Panc1 (cell line): Measurements from ENCODE around the gene SEC22A. TPM values are rescaled to one million over a fixed set of nuclear protein-coding genes. Genes with fewer than 3 reads are reported as not detected.

Source experiments
- ATAC-seq: fragments of 200-7000 bp; cut with Tn5 transposase; 2 replicates; pipeline ENCODE4 v1.9.1; 2020; ENCODE audit warnings: mild to moderate bottlenecking, moderate library complexity
- BruUV-seq: library from RNA; stranded (reverse); fragments of 400-500 nt; replicated peaks from 2 replicates; lab custom pipeline; 2021; lab: Mats Ljungman, UMichigan
- CTCF ChIA-PET: fragments of 300-600 bp; sonication (Branson Sonifier 250); formaldehyde crosslinking; loops from one replicate; lab custom pipeline; 2022; ENCODE audit warnings: antibody characterized with exemption; lab: Charles Lee
- POLR2A ChIA-PET: fragments of 300-600 bp; sonication (Branson Sonifier 250); formaldehyde crosslinking; loops from one replicate; lab custom pipeline; 2022; ENCODE audit warnings: antibody characterized with exemption; lab: Charles Lee
- DNase-seq: peaks from one replicate; pipeline ENCODE4 v3.0.0-alpha.2; 2010; ENCODE audit warnings: low read depth, low spot score
- H3K27ac ChIP-seq: 2 replicates; pipeline ENCODE4 v1.5.1; 2011; ENCODE audit warnings: mild to moderate bottlenecking, low read length, inconsistent platforms
- H3K27me3 ChIP-seq: fragments of 200-500 bp; sonication (Bioruptor generic); 2 replicates; pipeline ENCODE4 v1.6.0; 2014; ENCODE audit warnings: low read length, inconsistent platforms; ENCODE audit not compliant: control insufficient read depth, insufficient read depth
- H3K36me3 ChIP-seq: fragments of 200-500 bp; sonication (Bioruptor generic); 2 replicates; pipeline ENCODE4 v1.5.1; 2014; ENCODE audit warnings: inconsistent platforms, mild to moderate bottlenecking, low read length, moderate library complexity; ENCODE audit not compliant: control insufficient read depth, insufficient read depth
- H3K4me1 ChIP-seq: 2 replicates; pipeline ENCODE4 v1.5.1; 2011; ENCODE audit warnings: inconsistent platforms, mild to moderate bottlenecking, low read length, moderate library complexity; ENCODE audit not compliant: control insufficient read depth, insufficient read depth
- H3K4me3 ChIP-seq, 2 experiments: 2 replicates each; pipeline ENCODE4 v1.5.1; 2011 to 2012; ENCODE audit warnings: low read depth in 2 of 2, low read length in 2 of 2, mild to moderate bottlenecking in 2 of 2, inconsistent platforms in 1 of 2, moderate library complexity in 1 of 2
- H3K9me3 ChIP-seq: fragments of 200-500 bp; sonication (Bioruptor generic); 2 replicates; pipeline ENCODE4 v1.5.1; 2014; ENCODE audit warnings: low read depth, mild to moderate bottlenecking, inconsistent platforms, low read length, moderate library complexity; ENCODE audit not compliant: control insufficient read depth, insufficient read depth
- POLR2AphosphoS5 ChIP-seq: IDR thresholded peaks from 2 replicates; pipeline ENCODE4 v1.6.1; 2012; ENCODE audit warnings: mild to moderate bottlenecking, low read depth, low read length, moderate library complexity
- SIN3A ChIP-seq: IDR thresholded peaks from 2 replicates; pipeline ENCODE4 v1.6.1; 2012; ENCODE audit warnings: low read depth, mild to moderate bottlenecking, low read length, moderate library complexity, borderline replicate concordance; ENCODE audit not compliant: insufficient read depth
- TCF7L2 ChIP-seq: IDR thresholded peaks from 2 replicates; pipeline ENCODE4 v1.6.1; 2011; ENCODE audit warnings: mild to moderate bottlenecking, low read depth, low read length, inconsistent platforms
- in situ Hi-C: cut with HindIII; loops from 2 replicates; pipeline ENCODE4 v1.10.0; 2016; ENCODE audit warnings: low sequenced_read_pairs, low pct_unique_long_range_greater_than_20kb
- intact Hi-C: fragments of 100-400 bp; cut with micrococcal nuclease; formaldehyde crosslinking; loops from one replicate; pipeline ENCODE4 v1.10.0; 2022; ENCODE audit not compliant: unreplicated experiment
- total RNA-seq: library from RNA; stranded (reverse); gene quantifications from one replicate; pipeline ENCODE4 v1.2.1, GENCODE V29; 2021; ENCODE audit not compliant: unreplicated experiment
- TF ChIP-seq, protein P1 (sequence below): fragments of 450-650 bp; IDR thresholded peaks from 2 replicates; pipeline ENCODE4 v1.5.1; 2017; ENCODE audit warnings: mild to moderate bottlenecking
- TF ChIP-seq, protein P2 (sequence below), 2 experiments: IDR thresholded peaks; 2 replicates each; pipeline ENCODE4 v1.6.1; 2011 to 2012; ENCODE audit warnings: low read depth in 2 of 2, control low read depth in 1 of 2, low read length in 1 of 2, mild to moderate bottlenecking in 1 of 2, moderate library complexity in 1 of 2; ENCODE audit not compliant: insufficient read depth in 1 of 2

Gene SEC22A
- total RNA-seq, 1 experiment from 2014 or later: 22.7 TPM

DNA sequence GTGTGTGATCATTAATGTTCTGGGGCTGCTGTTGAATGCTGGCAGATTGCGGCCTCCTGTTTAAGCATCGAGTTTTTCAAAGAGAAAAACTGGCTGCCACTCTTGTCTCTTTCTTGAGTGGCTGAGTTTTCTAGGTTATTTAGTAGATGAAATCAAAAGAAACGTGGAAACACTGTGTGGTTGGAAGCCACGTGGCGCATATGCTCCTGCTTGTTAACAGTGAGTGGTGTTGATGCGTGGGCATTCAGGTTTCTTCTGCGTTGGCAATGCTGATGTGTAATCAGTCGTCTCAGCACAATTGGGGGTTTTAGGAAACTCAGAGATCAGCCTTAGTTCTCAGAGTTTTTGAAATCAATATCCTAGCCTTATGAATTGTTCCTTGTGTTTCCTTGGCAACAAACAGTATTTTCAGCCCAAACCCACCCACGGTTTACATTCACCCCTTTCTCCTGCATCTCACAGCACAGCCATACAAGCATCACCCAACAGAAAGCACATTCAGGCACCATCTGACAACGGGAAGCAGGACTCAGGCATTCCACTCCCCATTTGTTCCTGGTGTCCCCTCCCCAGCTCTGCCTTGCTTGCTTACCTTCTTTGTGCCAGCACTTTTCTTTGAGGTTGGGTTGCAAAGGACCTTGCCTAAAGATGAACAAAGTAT is 74.7 kb downstream of the SEC22A start:
- no peak overlapping the region for H3K4me3 ChIP-seq
- no peaks in the 10 kb centered on the region for H3K9me3 ChIP-seq
- no peak for DNase-seq
- H3K36me3 ChIP-seq: no peaks in the 10 kb centered on the region
- ChIA-PET POLR2A (no interaction called here), CTCF (no interaction called here)
- H3K27ac ChIP-seq: no peak overlapping the region
- no peaks in the 10 kb centered on the region for H3K4me1 ChIP-seq
- in situ Hi-C loops (no loop called here), intact Hi-C loops (no loop called here)
- no peaks in the 10 kb centered on the region for H3K27me3 ChIP-seq
- TF ChIP-seq TCF7L2: no peak
- TF ChIP-seq, protein P1, sequence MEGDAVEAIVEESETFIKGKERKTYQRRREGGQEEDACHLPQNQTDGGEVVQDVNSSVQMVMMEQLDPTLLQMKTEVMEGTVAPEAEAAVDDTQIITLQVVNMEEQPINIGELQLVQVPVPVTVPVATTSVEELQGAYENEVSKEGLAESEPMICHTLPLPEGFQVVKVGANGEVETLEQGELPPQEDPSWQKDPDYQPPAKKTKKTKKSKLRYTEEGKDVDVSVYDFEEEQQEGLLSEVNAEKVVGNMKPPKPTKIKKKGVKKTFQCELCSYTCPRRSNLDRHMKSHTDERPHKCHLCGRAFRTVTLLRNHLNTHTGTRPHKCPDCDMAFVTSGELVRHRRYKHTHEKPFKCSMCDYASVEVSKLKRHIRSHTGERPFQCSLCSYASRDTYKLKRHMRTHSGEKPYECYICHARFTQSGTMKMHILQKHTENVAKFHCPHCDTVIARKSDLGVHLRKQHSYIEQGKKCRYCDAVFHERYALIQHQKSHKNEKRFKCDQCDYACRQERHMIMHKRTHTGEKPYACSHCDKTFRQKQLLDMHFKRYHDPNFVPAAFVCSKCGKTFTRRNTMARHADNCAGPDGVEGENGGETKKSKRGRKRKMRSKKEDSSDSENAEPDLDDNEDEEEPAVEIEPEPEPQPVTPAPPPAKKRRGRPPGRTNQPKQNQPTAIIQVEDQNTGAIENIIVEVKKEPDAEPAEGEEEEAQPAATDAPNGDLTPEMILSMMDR: no peak
- TF ChIP-seq, protein P2, sequence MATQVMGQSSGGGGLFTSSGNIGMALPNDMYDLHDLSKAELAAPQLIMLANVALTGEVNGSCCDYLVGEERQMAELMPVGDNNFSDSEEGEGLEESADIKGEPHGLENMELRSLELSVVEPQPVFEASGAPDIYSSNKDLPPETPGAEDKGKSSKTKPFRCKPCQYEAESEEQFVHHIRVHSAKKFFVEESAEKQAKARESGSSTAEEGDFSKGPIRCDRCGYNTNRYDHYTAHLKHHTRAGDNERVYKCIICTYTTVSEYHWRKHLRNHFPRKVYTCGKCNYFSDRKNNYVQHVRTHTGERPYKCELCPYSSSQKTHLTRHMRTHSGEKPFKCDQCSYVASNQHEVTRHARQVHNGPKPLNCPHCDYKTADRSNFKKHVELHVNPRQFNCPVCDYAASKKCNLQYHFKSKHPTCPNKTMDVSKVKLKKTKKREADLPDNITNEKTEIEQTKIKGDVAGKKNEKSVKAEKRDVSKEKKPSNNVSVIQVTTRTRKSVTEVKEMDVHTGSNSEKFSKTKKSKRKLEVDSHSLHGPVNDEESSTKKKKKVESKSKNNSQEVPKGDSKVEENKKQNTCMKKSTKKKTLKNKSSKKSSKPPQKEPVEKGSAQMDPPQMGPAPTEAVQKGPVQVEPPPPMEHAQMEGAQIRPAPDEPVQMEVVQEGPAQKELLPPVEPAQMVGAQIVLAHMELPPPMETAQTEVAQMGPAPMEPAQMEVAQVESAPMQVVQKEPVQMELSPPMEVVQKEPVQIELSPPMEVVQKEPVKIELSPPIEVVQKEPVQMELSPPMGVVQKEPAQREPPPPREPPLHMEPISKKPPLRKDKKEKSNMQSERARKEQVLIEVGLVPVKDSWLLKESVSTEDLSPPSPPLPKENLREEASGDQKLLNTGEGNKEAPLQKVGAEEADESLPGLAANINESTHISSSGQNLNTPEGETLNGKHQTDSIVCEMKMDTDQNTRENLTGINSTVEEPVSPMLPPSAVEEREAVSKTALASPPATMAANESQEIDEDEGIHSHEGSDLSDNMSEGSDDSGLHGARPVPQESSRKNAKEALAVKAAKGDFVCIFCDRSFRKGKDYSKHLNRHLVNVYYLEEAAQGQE (IDR thresholded peaks at IDR 0.05; ENCODE audit: insufficient read depth in 1 of 2, low read depth in 2 of 2, low read length in 1 of 2): no peak
- no peak for TF ChIP-seq POLR2AphosphoS5
- TF ChIP-seq SIN3A: no peak
- ATAC-seq: no peak
- no TSS peak for BruUV-seq

GRCh38 chr3:123277106-123277505 is 75.4 kb downstream of the SEC22A start:
- Histone ChIP-seq H3K9me3 (no peaks in the 10 kb centered on the region), H3K27ac (no peak overlapping the region), H3K36me3 (no peaks in the 10 kb centered on the region), H3K27me3 (no peaks in the 10 kb centered on the region), H3K4me1 (no peaks in the 10 kb centered on the region), H3K4me3 (no peak overlapping the region)
- ChIA-PET POLR2A (no interaction called here), CTCF (no interaction called here)
- BruUV-seq: no TSS peak
- intact Hi-C loops: no loop called here
- DNase-seq (no peak), ATAC-seq (no peak)
- TF ChIP-seq SIN3A: no peak
- no peak for TF ChIP-seq POLR2AphosphoS5
- TF ChIP-seq, protein P1: no peak
- in situ Hi-C loops: no loop called here
